Gastrocnemius medialis (tissue), 4 donors: ENCODE results near the gene COL3A1.

Experiments
- POLR2A ChIP-seq, 2 donors: fragments of 450-650 bp; IDR thresholded peaks; one replicate each; pipeline ENCODE4 v1.6.1; 2017; ENCODE audit warnings: antibody characterized with exemption in 2 of 2, mild to moderate bottlenecking in 2 of 2, moderate library complexity in 2 of 2
- TF ChIP-seq, protein P1 (sequence below), 5 experiments: fragments of 450-650 bp in 3 of 5; fragments of 200-600 bp in 2 of 5; sonication (generic) in 2 of 5; IDR thresholded peaks in 4 of 5; conservative IDR thresholded peaks in 1 of 5; 1 replicate in 4 of 5; 2 replicates in 1 of 5; pipeline ENCODE4 v1.5.1; 2016 to 2019; ENCODE audit warnings: antibody characterized with exemption in 5 of 5, mild to moderate bottlenecking in 3 of 5, moderate library complexity in 3 of 5

DNA sequence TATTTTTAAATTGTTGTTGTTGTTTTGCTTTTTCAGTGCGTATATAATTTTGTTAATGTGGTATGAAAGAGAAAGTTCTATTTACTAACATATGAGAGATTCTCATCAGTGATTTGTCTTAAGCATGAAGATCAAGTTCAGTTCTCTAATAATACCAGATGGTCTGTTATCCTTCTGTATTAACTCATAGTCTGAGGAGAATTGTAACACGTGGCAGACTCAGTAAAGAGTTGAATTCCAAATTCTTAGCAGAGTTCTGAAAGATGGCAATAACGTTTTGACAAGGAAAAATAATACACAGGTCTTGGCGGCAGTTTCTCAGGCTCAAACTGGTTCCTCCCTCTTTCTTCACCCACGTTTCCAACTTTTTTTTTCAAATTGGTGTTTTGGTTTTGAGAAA is 17.2 kb upstream of the COL3A1 start:
- TF ChIP-seq, protein P1, sequence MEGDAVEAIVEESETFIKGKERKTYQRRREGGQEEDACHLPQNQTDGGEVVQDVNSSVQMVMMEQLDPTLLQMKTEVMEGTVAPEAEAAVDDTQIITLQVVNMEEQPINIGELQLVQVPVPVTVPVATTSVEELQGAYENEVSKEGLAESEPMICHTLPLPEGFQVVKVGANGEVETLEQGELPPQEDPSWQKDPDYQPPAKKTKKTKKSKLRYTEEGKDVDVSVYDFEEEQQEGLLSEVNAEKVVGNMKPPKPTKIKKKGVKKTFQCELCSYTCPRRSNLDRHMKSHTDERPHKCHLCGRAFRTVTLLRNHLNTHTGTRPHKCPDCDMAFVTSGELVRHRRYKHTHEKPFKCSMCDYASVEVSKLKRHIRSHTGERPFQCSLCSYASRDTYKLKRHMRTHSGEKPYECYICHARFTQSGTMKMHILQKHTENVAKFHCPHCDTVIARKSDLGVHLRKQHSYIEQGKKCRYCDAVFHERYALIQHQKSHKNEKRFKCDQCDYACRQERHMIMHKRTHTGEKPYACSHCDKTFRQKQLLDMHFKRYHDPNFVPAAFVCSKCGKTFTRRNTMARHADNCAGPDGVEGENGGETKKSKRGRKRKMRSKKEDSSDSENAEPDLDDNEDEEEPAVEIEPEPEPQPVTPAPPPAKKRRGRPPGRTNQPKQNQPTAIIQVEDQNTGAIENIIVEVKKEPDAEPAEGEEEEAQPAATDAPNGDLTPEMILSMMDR (IDR thresholded peaks at IDR 0.05 in 4 of 5, conservative IDR thresholded peaks at IDR 0.05 in 1 of 5), result no peak
- no peak for TF ChIP-seq POLR2A (IDR thresholded peaks at IDR 0.05)
